ENCODE results near the gene TSPAN31. TPM values are rescaled to one million over a fixed set of nuclear protein-coding genes. Genes with fewer than 3 reads are reported as not detected.

Gene TSPAN31
- total and polyA plus RNA-seq, 8 donors: 12.2 to 29.8 (median 14.5) TPM

GRCh38 chr12:57735952-57736740 lies 8.7 kb upstream of the TSPAN31 start:
- peak in 3 of 4 donors; percentile 55 to 57 (median 57) for ATAC-seq
- peaks cover 0 to 12% (median 0%) of the 10 kb centered on the region in 4 donors for H3K27me3 ChIP-seq
- DNase-seq: peak in 1 of 6 donors; percentile 69
- H3K4me1 ChIP-seq: peaks cover 9 to 15% (median 13%) of the 10 kb centered on the region in 3 donors
- FAIRE-seq: no peak
- TF ChIP-seq CTCF (IDR thresholded peaks at IDR 0.05): no peak
- no peak overlapping the region for H3K27ac ChIP-seq
- H3K36me3 ChIP-seq: no peaks in the 10 kb centered on the region
- H3K9me3 ChIP-seq: no peaks in the 10 kb centered on the region
- WGBS, 2 donors: 6 to 7% methylated on average over 47 to 49 of the region's 49 CpGs
- intact Hi-C loops (cut with DNase I): no loop called here
- peak overlapping the region in 1 of 4 donors; percentile 14 for H3K4me3 ChIP-seq

- ATAC-seq: no peak
- DNase-seq: peak in 2 of 6 donors; percentile 57 to 83
- Histone ChIP-seq H3K36me3 (no peaks in the 10 kb centered on the region), H3K4me3 (peak overlapping the region in 2 of 4 donors; percentile 32 to 42), H3K27ac (no peak overlapping the region), H3K27me3 (peaks cover 0 to 12% (median 0%) of the 10 kb centered on the region in 4 donors), H3K9me3 (no peaks in the 10 kb centered on the region), H3K4me1 (peaks cover 9 to 15% (median 13%) of the 10 kb centered on the region in 3 donors)
- 5 to 11% methylated on average over 23 to 31 of the region's 31 CpGs for WGBS, 2 donors
- no peak for TF ChIP-seq CTCF (IDR thresholded peaks at IDR 0.05)
- intact Hi-C loops (cut with DNase I): no loop called here
- no peak for FAIRE-seq
These were observed 7.9 kb upstream of the TSPAN31 start for GRCh38 chr12:57736741-57737466.

GRCh38 chr12:57737467-57738460 lies 7.1 kb upstream of the TSPAN31 start:
- H3K27ac ChIP-seq: no peak overlapping the region
- H3K36me3 ChIP-seq: no peaks in the 10 kb centered on the region
- peaks cover 9 to 15% (median 13%) of the 10 kb centered on the region in 3 donors for H3K4me1 ChIP-seq
- 1 to 9% methylated on average over 66 to 110 of the region's 110 CpGs for WGBS, 2 donors
- no peaks in the 10 kb centered on the region for H3K9me3 ChIP-seq
- H3K4me3 ChIP-seq: peak overlapping the region in 3 of 4 donors; percentile 3 to 42 (median 32)
- DNase-seq (peak in 2 of 6 donors; percentile 71 to 82), ATAC-seq (peak in 3 of 4 donors; percentile 15 to 34 (median 20)), FAIRE-seq (no peak)
- intact Hi-C loops (cut with DNase I): no loop called here
- TF ChIP-seq CTCF (IDR thresholded peaks at IDR 0.05): no peak
- H3K27me3 ChIP-seq: peaks cover 0 to 12% (median 0%) of the 10 kb centered on the region in 4 donors

GRCh38 chr12:57738661-57739237 lies 6.1 kb upstream of the TSPAN31 start, which contains the start of gene AGAP2:
Gene AGAP2 (minus strand): TSS chr12:57738742. CDS start chr12:57738246, 496 bp downstream.
- peaks cover 0 to 12% (median 0%) of the 10 kb centered on the region in 4 donors for H3K27me3 ChIP-seq
- H3K9me3 ChIP-seq: no peaks in the 10 kb centered on the region
- H3K27ac ChIP-seq: no peak within 1 kb of the TSS
- intact Hi-C loops (cut with DNase I): no loop called here
- H3K4me3 ChIP-seq: peak within 1 kb of the TSS in 3 of 4 donors; percentile 3 to 42 (median 32)
- TF ChIP-seq CTCF (IDR thresholded peaks at IDR 0.05): no peak
- no peak for FAIRE-seq
- H3K4me1 ChIP-seq: peaks cover 9 to 15% (median 13%) of the 10 kb centered on the region in 3 donors
- no peaks in the 10 kb centered on the region for H3K36me3 ChIP-seq
- WGBS, 2 donors: 1 to 7% methylated on average over 22 to 35 of the region's 36 CpGs
- no peak for ATAC-seq
- no peak for DNase-seq

Data from pancreas (tissue), 10 donors.